ENCODE data around the gene IFT80. TPM values are rescaled to one million over a fixed set of nuclear protein-coding genes. Genes with fewer than 3 reads are reported as not detected.

The IFT80 gene
- total RNA-seq, 3 donors from 2014 or later: 13.2 to 18.3 (median 16.2) TPM

DNA sequence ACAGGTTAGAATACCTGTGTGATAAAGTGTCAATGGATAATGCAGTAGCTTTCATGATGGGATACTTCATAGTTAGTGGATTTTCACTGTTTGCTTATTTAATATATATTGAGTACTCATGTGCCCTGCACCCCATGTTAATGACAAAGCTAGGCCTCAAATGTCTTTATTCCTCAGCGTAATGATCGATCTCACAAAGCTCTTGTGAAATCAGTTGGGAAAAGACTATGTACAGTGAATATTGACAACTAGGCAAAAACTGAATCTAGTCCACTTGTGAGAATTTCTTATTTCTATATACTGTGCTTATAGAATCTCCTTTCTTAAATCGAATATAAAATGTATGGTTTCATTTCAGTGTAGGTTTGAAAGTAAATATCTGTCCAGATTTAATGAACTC, 18.3 kb upstream of the IFT80 start:
- no peaks in the 10 kb centered on the region for H3K36me3 ChIP-seq (ENCODE audit: low read depth)
- intact Hi-C loops (cut with DNase I, micrococcal nuclease): loop anchor here (10.0 kb wide), 1 partner anchor 383 kb away; no protein-coding TSS in a partner anchor
- H3K4me3 ChIP-seq: no peak overlapping the region
- no peak for DNase-seq
- H3K9me3 ChIP-seq: no peaks in the 10 kb centered on the region
- no peaks in the 10 kb centered on the region for H3K4me1 ChIP-seq (ENCODE audit: low read depth)
- ATAC-seq: no peak
- TF ChIP-seq, protein P1, sequence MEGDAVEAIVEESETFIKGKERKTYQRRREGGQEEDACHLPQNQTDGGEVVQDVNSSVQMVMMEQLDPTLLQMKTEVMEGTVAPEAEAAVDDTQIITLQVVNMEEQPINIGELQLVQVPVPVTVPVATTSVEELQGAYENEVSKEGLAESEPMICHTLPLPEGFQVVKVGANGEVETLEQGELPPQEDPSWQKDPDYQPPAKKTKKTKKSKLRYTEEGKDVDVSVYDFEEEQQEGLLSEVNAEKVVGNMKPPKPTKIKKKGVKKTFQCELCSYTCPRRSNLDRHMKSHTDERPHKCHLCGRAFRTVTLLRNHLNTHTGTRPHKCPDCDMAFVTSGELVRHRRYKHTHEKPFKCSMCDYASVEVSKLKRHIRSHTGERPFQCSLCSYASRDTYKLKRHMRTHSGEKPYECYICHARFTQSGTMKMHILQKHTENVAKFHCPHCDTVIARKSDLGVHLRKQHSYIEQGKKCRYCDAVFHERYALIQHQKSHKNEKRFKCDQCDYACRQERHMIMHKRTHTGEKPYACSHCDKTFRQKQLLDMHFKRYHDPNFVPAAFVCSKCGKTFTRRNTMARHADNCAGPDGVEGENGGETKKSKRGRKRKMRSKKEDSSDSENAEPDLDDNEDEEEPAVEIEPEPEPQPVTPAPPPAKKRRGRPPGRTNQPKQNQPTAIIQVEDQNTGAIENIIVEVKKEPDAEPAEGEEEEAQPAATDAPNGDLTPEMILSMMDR (IDR thresholded peaks at IDR 0.05): no peak

DNA sequence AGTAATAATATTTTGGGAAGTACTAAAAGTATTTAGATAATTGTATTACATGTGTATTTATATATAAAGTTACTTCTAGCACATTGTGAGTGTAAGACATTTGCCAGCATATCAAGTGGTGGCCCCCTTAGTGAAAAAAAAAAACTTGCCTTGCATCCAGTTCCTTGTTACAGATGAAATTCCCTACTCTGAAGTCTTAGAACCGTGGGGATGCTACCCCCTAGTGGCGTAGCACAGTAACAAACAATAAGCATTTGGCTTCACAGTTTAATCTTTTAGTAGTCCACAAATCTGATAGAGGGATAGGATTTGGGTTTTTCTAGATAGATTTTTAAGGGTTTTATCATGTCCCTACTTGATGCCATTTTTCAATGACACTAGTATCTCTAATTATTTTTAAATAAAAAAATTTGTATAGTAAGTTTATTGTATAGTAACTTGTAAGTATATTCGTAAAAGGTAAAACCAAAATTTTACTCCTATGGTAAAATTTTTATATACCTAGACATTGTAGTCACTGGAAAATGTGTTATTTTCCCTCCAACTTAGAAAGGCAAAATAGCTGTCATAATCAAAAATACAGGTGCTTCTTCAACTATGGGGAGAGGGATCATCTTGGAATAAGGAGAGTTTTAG, 14.7 kb upstream of the IFT80 start:
- peak; percentile 91 for ATAC-seq
- Histone ChIP-seq H3K36me3 (ENCODE audit: low read depth) (no peaks in the 10 kb centered on the region), H3K4me1 (ENCODE audit: low read depth) (no peaks in the 10 kb centered on the region), H3K4me3 (no peak overlapping the region), H3K9me3 (no peaks in the 10 kb centered on the region)
- TF ChIP-seq, protein P1 (IDR thresholded peaks at IDR 0.05): peak; percentile 74
- peak in 1 of 3 donors; percentile 74 for DNase-seq
- intact Hi-C loops (cut with DNase I, micrococcal nuclease): loop anchor here (10.0 kb wide), 1 partner anchor 379 kb away; no protein-coding TSS in a partner anchor

DNA sequence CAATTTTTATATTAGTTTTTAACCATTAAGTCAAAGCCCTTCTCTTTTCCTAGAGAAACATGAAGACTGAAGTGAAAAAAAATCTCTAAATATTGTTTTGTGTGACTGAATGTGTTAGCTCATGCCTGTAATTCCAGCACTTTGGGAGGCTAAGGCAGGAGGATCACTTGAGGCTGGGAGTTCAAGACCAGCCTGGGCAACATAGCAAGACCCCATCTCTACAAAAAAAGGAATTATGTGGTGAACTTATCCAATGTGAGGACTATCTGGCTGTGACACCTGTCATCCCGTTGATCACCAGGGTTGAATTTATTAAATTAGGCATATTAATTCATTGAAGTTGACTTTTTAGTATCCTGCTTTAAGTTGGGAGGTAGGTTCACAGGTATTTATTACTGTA, 13.5 kb upstream of the IFT80 start:
- no peak for ATAC-seq
- intact Hi-C loops (cut with DNase I, micrococcal nuclease): loop anchor here (10.0 kb wide), 1 partner anchor 378 kb away; no protein-coding TSS in a partner anchor
- Histone ChIP-seq H3K4me1 (ENCODE audit: low read depth) (no peaks in the 10 kb centered on the region), H3K36me3 (ENCODE audit: low read depth) (no peaks in the 10 kb centered on the region), H3K9me3 (no peaks in the 10 kb centered on the region), H3K4me3 (no peak overlapping the region)
- DNase-seq: no peak
- TF ChIP-seq, protein P1 (IDR thresholded peaks at IDR 0.05): no peak

DNA sequence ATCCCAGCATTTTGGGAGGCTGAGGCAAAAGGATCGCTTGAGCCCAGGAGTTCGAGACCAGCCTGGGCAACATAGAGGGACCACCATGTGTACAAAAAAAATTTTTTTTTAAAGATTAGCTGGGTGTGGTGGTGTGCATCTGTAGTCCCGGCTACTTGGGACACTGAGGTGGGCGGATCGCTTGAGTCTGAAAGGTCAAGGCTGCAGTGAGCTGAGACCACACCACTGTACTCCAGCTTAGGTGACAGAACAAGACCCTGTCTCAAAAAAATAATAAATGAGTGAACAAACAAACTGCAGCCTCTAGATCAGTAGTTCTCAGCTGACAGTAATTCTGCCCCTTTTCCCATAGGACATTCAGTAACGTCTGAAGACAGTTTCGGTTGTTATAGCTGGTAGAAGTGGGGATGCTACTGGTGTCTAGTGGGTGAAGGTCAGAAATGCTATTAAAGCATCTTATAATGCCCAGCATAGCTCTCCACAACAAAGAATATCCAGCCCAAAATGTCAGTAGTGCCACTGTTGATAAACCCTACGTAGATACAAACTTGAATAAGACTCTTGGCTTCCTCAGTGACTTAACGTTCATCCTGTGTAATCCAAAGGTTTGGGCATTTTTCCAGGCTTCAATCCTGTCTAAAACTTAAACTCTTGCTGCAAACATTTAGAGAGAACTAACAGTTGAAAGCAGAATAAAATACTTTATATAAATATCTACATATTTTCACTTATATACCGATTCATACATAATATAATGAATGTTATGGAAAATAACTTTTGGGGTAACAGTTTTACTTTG, 11.0 kb upstream of the IFT80 start:
- Histone ChIP-seq H3K4me3 (no peak overlapping the region), H3K36me3 (ENCODE audit: low read depth) (no peaks in the 10 kb centered on the region), H3K4me1 (ENCODE audit: low read depth) (no peaks in the 10 kb centered on the region), H3K9me3 (no peaks in the 10 kb centered on the region)
- TF ChIP-seq, protein P1 (IDR thresholded peaks at IDR 0.05): no peak
- no peak for ATAC-seq
- intact Hi-C loops (cut with DNase I, micrococcal nuclease): loop anchor here (10.0 kb wide), 1 partner anchor 375 kb away; no protein-coding TSS in a partner anchor
- DNase-seq: no peak

DNA sequence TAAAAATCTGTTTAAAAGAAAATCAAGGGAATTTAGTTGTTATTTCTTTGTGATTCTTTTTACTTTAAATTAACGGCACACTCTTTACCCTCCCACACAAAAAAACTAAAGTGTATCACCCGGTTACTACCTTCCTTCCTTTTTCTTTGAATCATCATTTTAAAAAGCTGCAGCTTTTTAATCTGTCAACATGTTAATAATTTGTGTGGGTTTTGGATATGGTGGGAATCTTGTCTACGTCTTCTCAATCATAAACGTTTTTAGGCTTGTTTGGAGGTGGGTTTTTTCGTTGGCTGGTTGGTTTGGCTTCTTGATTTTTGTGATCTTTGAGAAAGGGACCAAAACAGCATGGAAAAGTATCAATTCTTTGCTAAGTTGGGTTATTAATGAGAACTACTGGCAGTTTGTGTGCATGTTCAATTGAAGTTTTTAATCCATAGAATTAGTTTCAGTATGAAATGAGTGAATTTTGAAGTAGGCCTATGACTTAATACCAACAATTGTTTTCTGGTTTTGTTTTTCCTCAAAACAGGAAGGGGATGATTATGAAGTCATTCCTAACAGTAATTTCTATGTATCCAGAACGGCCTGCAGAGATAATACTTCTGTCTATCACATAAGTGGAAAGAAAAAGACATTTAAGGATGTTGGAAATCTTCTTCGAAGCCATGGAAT, 4.9 kb upstream of the IFT80 start:
- H3K9me3 ChIP-seq: no peaks in the 10 kb centered on the region
- TF ChIP-seq, protein P1 (IDR thresholded peaks at IDR 0.05): no peak
- ATAC-seq (no peak), DNase-seq (no peak)
- no peak overlapping the region for H3K4me3 ChIP-seq
- H3K4me1 ChIP-seq (ENCODE audit: low read depth): no peaks in the 10 kb centered on the region
- intact Hi-C loops (cut with DNase I, micrococcal nuclease): no loop called here
- H3K36me3 ChIP-seq (ENCODE audit: low read depth): no peaks in the 10 kb centered on the region

All from mucosa of descending colon (tissue), 3 donors.